K562 (cell line): ENCODE measurements around the gene G6PC1. TPM values are rescaled to one million over a fixed set of nuclear protein-coding genes. Genes with fewer than 3 reads are reported as not detected.
"Not testable (repeated sequence)": the region's sequence is repeated elsewhere in the genome, so short reads cannot be mapped to it uniquely, and the experiment has no call there.

Experiments used
- ATAC-seq: fragments of 200-7000 bp; cut with Tn5 transposase; 3 replicates; pipeline ENCODE4 v1.9.1; 2020; ENCODE audit warnings: moderate library complexity
- BruUV-seq: library from RNA; stranded (reverse); fragments of 400-500 nt; replicated peaks from 2 replicates; lab custom pipeline; 2021; lab: Mats Ljungman, UMichigan
- CTCF ChIA-PET: fragments of 300-600 bp; formaldehyde crosslinking; extraction: SDS; loops from one replicate; lab custom pipeline; 2021; ENCODE audit warnings: low intra/inter-chr PET ratio; lab: Yijun Ruan, JAX
- POLR2A ChIA-PET: fragments of 300-600, 350-650 bp; sonication (Branson Sonifier 250); formaldehyde crosslinking; extraction: SDS; loops from one replicate; lab custom pipeline; 2021; ENCODE audit warnings: antibody characterized with exemption, inconsistent platforms; lab: Yijun Ruan, JAX
- DNase-seq, 4 experiments: peaks; one replicate each; pipeline versions ENCODE4 v3.0.0 to v3.0.0-alpha.2; 2011 to 2018; ENCODE audit warnings: low spot score in 3 of 4, mixed read lengths in 3 of 4; ENCODE audit errors: extremely low read depth in 1 of 4
- FAIRE-seq: peaks from 2 replicates; lab custom pipeline; 2011; peaks lifted over from hg19 to GRCh38; lab: Jason Lieb, UNC
- H2AFZ ChIP-seq: 2 replicates; pipeline ENCODE4 v1.6.0; 2011; ENCODE audit warnings: low read depth, low read length, control low read depth, inconsistent platforms
- H3K27ac ChIP-seq: fragments of 200-600 bp; 3 replicates; pipeline ENCODE4 v1.8.0; 2011; ENCODE audit warnings: low read depth, mild to moderate bottlenecking, control low read depth, inconsistent platforms, low read length, moderate library complexity, mixed read lengths; ENCODE audit errors: extremely low read depth
- H3K27me3 ChIP-seq, 2 experiments: fragments of 300-600 bp in 1 of 2; 2 replicates in 1 of 2; 3 replicates in 1 of 2; pipeline versions ENCODE4 v1.6.0 to v1.8.0; 2011; ENCODE audit warnings: inconsistent platforms in 2 of 2, low read length in 2 of 2, mild to moderate bottlenecking in 1 of 2, mixed read lengths in 1 of 2, moderate library complexity in 1 of 2; ENCODE audit not compliant: control insufficient read depth in 2 of 2, insufficient read depth in 2 of 2
- H3K36me3 ChIP-seq: fragments of 300-600 bp; 3 replicates; pipeline ENCODE4 v1.8.0; 2011; ENCODE audit warnings: mild to moderate bottlenecking, low read length, inconsistent platforms; ENCODE audit not compliant: control insufficient read depth, insufficient read depth
- H3K4me1 ChIP-seq, 2 experiments: fragments of 200-600 bp in 1 of 2; replicated peaks in 1 of 2; 2 replicates in 1 of 2; 3 replicates in 1 of 2; pipeline versions ENCODE4 v1.5.1 to v1.8.0; 2011; ENCODE audit warnings: inconsistent platforms in 2 of 2, low read length in 2 of 2, mild to moderate bottlenecking in 1 of 2, mixed read lengths in 1 of 2, moderate library complexity in 1 of 2; ENCODE audit not compliant: control insufficient read depth in 2 of 2, insufficient read depth in 2 of 2
- H3K4me2 ChIP-seq: 2 replicates; pipeline ENCODE4 v1.6.1; 2011; ENCODE audit warnings: low read length, control low read depth, inconsistent platforms, mixed read lengths; ENCODE audit not compliant: insufficient read depth
- H3K4me3 ChIP-seq: fragments of 200-600 bp; sonication (generic), shearing (Covaris generic); 2 replicates; pipeline ENCODE4 v1.5.1; 2016; ENCODE audit warnings: control low read depth, inconsistent platforms
- H3K79me2 ChIP-seq: fragments of 200-600 bp; 3 replicates; pipeline ENCODE4 v1.8.0; 2011; ENCODE audit warnings: low read length, inconsistent platforms; ENCODE audit not compliant: control insufficient read depth, insufficient read depth
- H3K9ac ChIP-seq, 2 experiments: 2 replicates each; pipeline versions ENCODE4 v1.6.0 to v1.6.1; 2011; ENCODE audit warnings: low read depth in 2 of 2, low read length in 2 of 2, control low read depth in 1 of 2, inconsistent platforms in 1 of 2, mild to moderate bottlenecking in 1 of 2, mixed read lengths in 1 of 2; ENCODE audit not compliant: insufficient read depth in 1 of 2
- H3K9me1 ChIP-seq: one replicate; pipeline ENCODE4 v1.6.0; 2011; ENCODE audit warnings: inconsistent platforms, mild to moderate bottlenecking, low read length, moderate library complexity; ENCODE audit not compliant: control insufficient read depth, insufficient read depth
- H3K9me3 ChIP-seq: replicated peaks from 2 replicates; pipeline ENCODE4 v1.5.1; 2011; ENCODE audit warnings: low read depth, low read length, inconsistent platforms; ENCODE audit not compliant: control insufficient read depth, insufficient read depth
- H4K20me1 ChIP-seq: replicated peaks from 2 replicates; pipeline ENCODE4 v1.6.1; 2011; ENCODE audit warnings: low read length, inconsistent platforms, mixed read lengths; ENCODE audit not compliant: control insufficient read depth, insufficient read depth
- C11orf30 ChIP-seq: fragments of 450-650 bp; IDR thresholded peaks from 2 replicates; pipeline ENCODE4 v1.6.1; 2016; ENCODE audit warnings: low read depth, mild to moderate bottlenecking
- NFATC3 ChIP-seq: fragments of 450-650 bp; IDR thresholded peaks from 2 replicates; pipeline ENCODE4 v1.6.1; 2017; ENCODE audit warnings: mild to moderate bottlenecking
- ZNF12 ChIP-seq: sonication (generic); formaldehyde crosslinking; IDR thresholded peaks from 2 replicates; pipeline ENCODE4 v1.4.0; 2020; ENCODE audit warnings: mild to moderate bottlenecking, missing genetic modification reagents
- WGBS: fragments of 100-300 bp; shearing (Covaris generic); methylation state at CpG from one replicate; pipeline ENCODE4 v1.1.6; 2016; ENCODE audit warnings: low coverage, mixed read lengths; ENCODE audit not compliant: insufficient coverage; ENCODE audit errors: missing lambda C conversion rate; 5-methylcytosine and 5-hydroxymethylcytosine counted together
- in situ Hi-C: fragments of 300-500 bp; cut with MboI; formaldehyde crosslinking; loops from 4 replicates; pipeline ENCODE4 v1.15.0; 2018; ENCODE audit warnings: inconsistent platforms, mixed read lengths
- intact Hi-C: fragments of 100-400 bp; cut with micrococcal nuclease; formaldehyde crosslinking; loops from 2 replicates; pipeline ENCODE4 v1.14.2; 2022
- polyA plus RNA-seq, 8 experiments: library from polyadenylated mRNA; depleted of rRNA in 4 of 8; stranded (reverse) in 5 of 8; unstranded in 3 of 8; fragments of >200 nt; fragmentation: Nextera tagmentation in 2 of 8; fragmentation: Illumina TruSeq in 1 of 8; extraction: Ambion mirVana in 2 of 8; extraction: Trizol in 1 of 8; gene quantifications; 2 replicates each; pipeline versions ENCODE4 v1.2.1 to v1.2.3, GENCODE V29; 2011 to 2014; ENCODE audit warnings: inconsistent platforms in 1 of 8, missing spikeins in 1 of 8
- total RNA-seq, 7 experiments: library from RNA; depleted of rRNA in 6 of 7; stranded (reverse); fragments of >200 nt in 6 of 7; fragmentation: Illumina TruSeq in 2 of 7; extraction: Trizol in 2 of 7; gene quantifications; 2 replicates each; pipeline versions ENCODE4 v1.2.1 to v1.2.3, GENCODE V29; 2011 to 2021; ENCODE audit warnings: low replicate concordance in 1 of 7
- TF ChIP-seq, protein P1 (sequence below): fragments of 250-450 bp; sonication (Bioruptor Pico); IDR thresholded peaks from 2 replicates; pipeline ENCODE4 v1.4.0; 2020; ENCODE audit warnings: mild to moderate bottlenecking
- TF ChIP-seq, protein P2 (sequence below): fragments of 450-650 bp; formaldehyde crosslinking; IDR thresholded peaks from 2 replicates; pipeline ENCODE4 v1.4.0; 2022; ENCODE audit warnings: mild to moderate bottlenecking, moderate library complexity

Gene G6PC1
- total and polyA plus RNA-seq, 9 of the 15 experiments (the other 6 are each of a cell fraction or from before 2014, with no cell fraction given): not detected

DNA sequence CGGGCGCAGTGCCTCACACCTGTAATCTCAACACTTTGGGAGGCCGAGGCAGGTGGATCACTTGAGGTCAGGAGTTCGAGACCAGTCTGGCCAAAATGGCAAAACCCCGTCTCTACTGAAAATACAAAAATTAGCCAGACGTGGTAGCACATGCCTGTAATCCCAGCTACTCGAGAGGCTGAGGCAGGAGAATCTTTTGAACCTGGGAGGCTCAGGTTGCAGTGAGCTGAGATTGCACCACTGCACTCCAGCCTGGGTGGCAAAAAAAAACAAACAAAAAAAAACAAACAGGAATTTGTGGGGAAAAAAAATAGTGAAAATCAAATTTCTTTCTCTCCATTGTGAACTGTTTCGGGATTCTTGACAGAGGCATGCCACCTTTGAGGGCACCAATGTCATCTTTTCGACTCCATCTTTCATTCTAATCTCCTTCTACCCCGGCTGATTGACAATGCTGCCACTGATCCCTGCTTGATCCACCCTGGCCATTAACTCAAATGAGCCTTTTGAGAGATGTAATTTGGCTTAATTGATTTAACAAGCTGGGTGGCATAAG lies 19.0 kb downstream of the G6PC1 start:
- WGBS: 26% methylated on average over 10 of the region's 10 CpGs
- H3K79me2 ChIP-seq: not testable (repeated sequence)

DNA sequence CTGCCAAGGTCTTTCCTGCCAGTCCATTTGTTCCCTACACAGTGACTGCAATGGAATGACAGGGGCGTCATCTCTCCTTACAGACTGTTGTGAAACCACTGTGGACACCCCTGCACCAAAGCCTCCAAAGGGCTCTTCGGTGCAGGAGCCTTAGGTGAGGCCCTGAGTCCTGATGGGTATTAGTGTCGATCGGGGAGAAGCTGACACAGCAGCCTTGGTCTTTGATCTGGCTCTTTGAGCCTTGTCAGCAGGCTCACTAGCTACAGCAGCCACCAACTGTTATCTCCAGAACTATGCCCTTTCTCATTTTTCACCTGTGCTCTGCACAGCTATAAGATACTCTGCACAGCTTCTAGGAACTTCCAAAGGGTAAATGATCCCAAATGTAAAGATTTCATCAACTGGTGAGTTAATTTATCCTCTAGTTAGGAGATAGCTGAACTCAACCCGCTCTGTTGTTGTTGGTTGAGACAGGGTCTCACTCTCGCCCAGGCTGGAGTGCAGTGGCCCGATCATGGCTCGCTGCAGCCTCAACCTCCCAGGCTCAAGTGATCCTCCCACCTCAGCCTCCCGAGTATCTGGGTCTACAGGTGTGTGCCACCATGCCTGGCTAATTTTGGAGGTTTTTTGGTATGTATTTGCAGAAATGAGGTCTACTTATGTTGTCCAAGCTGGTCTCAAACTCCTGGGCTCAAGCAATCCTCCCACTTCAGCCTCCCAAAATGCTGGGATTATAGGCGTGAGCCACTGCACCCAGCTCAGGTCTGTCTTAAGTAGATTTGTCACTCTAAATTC lies 19.7 kb downstream of the G6PC1 start:
- BruUV-seq: no TSS peak
- H3K9me3 ChIP-seq: no peaks in the 10 kb centered on the region
- CTCF ChIA-PET: no interaction called here
- TF ChIP-seq NFATC3: no peak
- TF ChIP-seq, protein P1, sequence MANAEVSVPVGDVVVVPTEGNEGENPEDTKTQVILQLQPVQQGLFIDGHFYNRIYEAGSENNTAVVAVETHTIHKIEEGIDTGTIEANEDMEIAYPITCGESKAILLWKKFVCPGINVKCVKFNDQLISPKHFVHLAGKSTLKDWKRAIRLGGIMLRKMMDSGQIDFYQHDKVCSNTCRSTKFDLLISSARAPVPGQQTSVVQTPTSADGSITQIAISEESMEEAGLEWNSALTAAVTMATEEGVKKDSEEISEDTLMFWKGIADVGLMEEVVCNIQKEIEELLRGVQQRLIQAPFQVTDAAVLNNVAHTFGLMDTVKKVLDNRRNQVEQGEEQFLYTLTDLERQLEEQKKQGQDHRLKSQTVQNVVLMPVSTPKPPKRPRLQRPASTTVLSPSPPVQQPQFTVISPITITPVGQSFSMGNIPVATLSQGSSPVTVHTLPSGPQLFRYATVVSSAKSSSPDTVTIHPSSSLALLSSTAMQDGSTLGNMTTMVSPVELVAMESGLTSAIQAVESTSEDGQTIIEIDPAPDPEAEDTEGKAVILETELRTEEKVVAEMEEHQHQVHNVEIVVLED (CRISPR knock-in tag): no peak
- TF ChIP-seq ZNF12 (CRISPR knock-in tag): no peak
- TF ChIP-seq, protein P2, sequence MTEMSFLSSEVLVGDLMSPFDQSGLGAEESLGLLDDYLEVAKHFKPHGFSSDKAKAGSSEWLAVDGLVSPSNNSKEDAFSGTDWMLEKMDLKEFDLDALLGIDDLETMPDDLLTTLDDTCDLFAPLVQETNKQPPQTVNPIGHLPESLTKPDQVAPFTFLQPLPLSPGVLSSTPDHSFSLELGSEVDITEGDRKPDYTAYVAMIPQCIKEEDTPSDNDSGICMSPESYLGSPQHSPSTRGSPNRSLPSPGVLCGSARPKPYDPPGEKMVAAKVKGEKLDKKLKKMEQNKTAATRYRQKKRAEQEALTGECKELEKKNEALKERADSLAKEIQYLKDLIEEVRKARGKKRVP (CRISPR knock-in tag): no peak
- TF ChIP-seq C11orf30: no peak
- H3K79me2 ChIP-seq: no peaks in the 10 kb centered on the region
- WGBS: 42% methylated on average over 10 of the region's 10 CpGs
- H2AFZ ChIP-seq: no peak overlapping the region
- H3K9ac ChIP-seq: no peak overlapping the region
- no peak overlapping the region for H3K4me3 ChIP-seq
- no peaks in the 10 kb centered on the region for H4K20me1 ChIP-seq
- POLR2A ChIA-PET: interaction anchor here (0.6 to 2.9 kb wide), 5 partner anchors 9 to 77 kb away, joined by 3 to 17 read pairs (median 4); no protein-coding TSS in a partner anchor
- no peaks in the 10 kb centered on the region for H3K9me1 ChIP-seq
- H3K4me1 ChIP-seq: no peaks in the 10 kb centered on the region; a peak in 1 of 5 replicates
- intact Hi-C loops (loop anchor here (5.0 kb wide), 1 partner anchor 38 kb away; no protein-coding TSS in a partner anchor), in situ Hi-C loops (loop anchor here (10.0 kb wide), 1 partner anchor 336 kb away; no protein-coding TSS in a partner anchor)
- ATAC-seq (peak; percentile 49), FAIRE-seq (no peak), DNase-seq (peak in 1 of 4 experiments; percentile 3)
- no peak overlapping the region for H3K4me2 ChIP-seq
- no peaks in the 10 kb centered on the region for H3K36me3 ChIP-seq
- H3K27ac ChIP-seq: no peak overlapping the region
- no peaks in the 10 kb centered on the region for H3K27me3 ChIP-seq

More for the DNA sequence above, 19.0 kb downstream of the G6PC1 start:
- ATAC-seq, FAIRE-seq, H3K27me3 ChIP-seq, H3K9me3 ChIP-seq, H3K4me2 ChIP-seq, H3K4me1 ChIP-seq, H3K36me3 ChIP-seq, H4K20me1 ChIP-seq, BruUV-seq, H3K9me1 ChIP-seq, H3K9ac ChIP-seq, CTCF ChIA-PET, H3K4me3 ChIP-seq, H2AFZ ChIP-seq, H3K27ac ChIP-seq: not testable (repeated sequence)
- in situ Hi-C loops (loop anchor here (10.0 kb wide), 1 partner anchor 335 kb away; no protein-coding TSS in a partner anchor), intact Hi-C loops (loop anchor here (5.0 kb wide), 1 partner anchor 37 kb away; no protein-coding TSS in a partner anchor)
- POLR2A ChIA-PET: interaction anchor here (1.3 to 2.9 kb wide), 3 partner anchors 9 to 78 kb away, joined by 3 to 17 read pairs (median 6); partner anchors contain the start of gene RPL27
- peak in 1 of 4 experiments; percentile 2 for DNase-seq
